Astrocyte of the spinal cord (primary cell): ENCODE measurements around the gene PRDM11.
A peak's percentile ranks its signal among the peaks of the same experiment; 100 is the strongest.

Source experiments
- DNase-seq: peaks from one replicate; pipeline ENCODE4 v3.0.0; 2011; ENCODE audit warnings: low read depth, low spot score
- H3K4me3 ChIP-seq: 2 replicates; pipeline ENCODE4 v1.5.1; 2011; ENCODE audit warnings: low read depth, mild to moderate bottlenecking, low read length, moderate library complexity
- CTCF ChIP-seq: IDR thresholded peaks from 2 replicates; pipeline ENCODE4 v1.5.1; 2012; ENCODE audit warnings: low read depth, mild to moderate bottlenecking, low read length, inconsistent platforms
- in situ Hi-C: cut with HindIII; loops from 2 replicates; pipeline ENCODE4 v1.10.0; 2017; ENCODE audit warnings: low sequenced_read_pairs

The PRDM11 gene

GRCh38 chr11:45180848-45181192, 34.4 kb downstream of the PRDM11 start:
- peak; percentile 35 for DNase-seq

GRCh38 chr11:45181193-45181888, 34.9 kb downstream of the PRDM11 start:
- no peak for DNase-seq
- TF ChIP-seq CTCF: no peak
- in situ Hi-C loops: no loop called here
- peak overlapping the region; percentile 28 for H3K4me3 ChIP-seq

More at GRCh38 chr11:45180848-45181192, 34.4 kb downstream of the PRDM11 start:
- in situ Hi-C loops: no loop called here
- no peak for TF ChIP-seq CTCF
- H3K4me3 ChIP-seq: peak overlapping the region; percentile 28

- TF ChIP-seq CTCF: no peak
- DNase-seq: no peak
- H3K4me3 ChIP-seq: no peak overlapping the region
- in situ Hi-C loops: no loop called here
Measured at GRCh38 chr11:45181889-45182550, 35.6 kb downstream of the PRDM11 start.

GRCh38 chr11:45182902-45183301, 36.5 kb downstream of the PRDM11 start:
- in situ Hi-C loops: no loop called here
- DNase-seq: no peak
- no peak overlapping the region for H3K4me3 ChIP-seq
- peak; percentile 58 for TF ChIP-seq CTCF

GRCh38 chr11:45184640-45185039, 38.2 kb downstream of the PRDM11 start:
- no peak for DNase-seq
- in situ Hi-C loops: no loop called here
- no peak for TF ChIP-seq CTCF
- H3K4me3 ChIP-seq: no peak overlapping the region

- no peak overlapping the region for H3K4me3 ChIP-seq
- no peak for TF ChIP-seq CTCF
- DNase-seq: no peak
- in situ Hi-C loops: no loop called here
Measured at GRCh38 chr11:45185228-45185729, 38.8 kb downstream of the PRDM11 start.
